HepG2 (cell line): Measurements from ENCODE around the gene IFI30. TPM values are rescaled to one million over a fixed set of nuclear protein-coding genes. Genes with fewer than 3 reads are reported as not detected.

Experiments
- AKAP8 ChIP-seq: sonication (generic); formaldehyde crosslinking; IDR thresholded peaks from 2 replicates; pipeline ENCODE4 v1.5.1; 2020; ENCODE audit warnings: mild to moderate bottlenecking, missing genetic modification reagents
- ATF7 ChIP-seq, 2 experiments: fragments of 450-650 bp in 1 of 2; sonication (generic) in 1 of 2; formaldehyde crosslinking in 1 of 2; IDR thresholded peaks; 2 replicates each; pipeline versions ENCODE4 v1.4.0 to v1.6.1; 2016 to 2020; ENCODE audit warnings: antibody characterized with exemption in 1 of 2, mild to moderate bottlenecking in 1 of 2, missing genetic modification reagents in 1 of 2
- EED ChIP-seq: sonication (generic); formaldehyde crosslinking; IDR thresholded peaks from 2 replicates; pipeline ENCODE4 v1.5.0; 2020; ENCODE audit warnings: mild to moderate bottlenecking, missing genetic modification reagents
- ETV5 ChIP-seq: IDR thresholded peaks from 2 replicates; pipeline ENCODE4 v1.6.1; 2018; ENCODE audit warnings: missing biosample characterization, missing genetic modification reagents, inconsistent platforms, borderline replicate concordance
- HCFC1 ChIP-seq: fragments of 150-350 bp; IDR thresholded peaks from 2 replicates; pipeline ENCODE4 v1.6.1; 2014; ENCODE audit warnings: low read depth, low read length
- HNRNPH1 ChIP-seq: fragments of 200-400 bp; formaldehyde crosslinking; optimal IDR thresholded peaks from 2 replicates; pipeline ENCODE3; 2017; ENCODE audit warnings: mild to moderate bottlenecking, low read depth, low read length
- MED8 ChIP-seq: sonication (generic); formaldehyde crosslinking; IDR thresholded peaks from 2 replicates; pipeline ENCODE4 v1.8.1; 2023; ENCODE audit warnings: mild to moderate bottlenecking, missing genetic modification reagents; ENCODE audit not compliant: insufficient replicate concordance
- MEIS1 ChIP-seq: sonication (generic); formaldehyde crosslinking; IDR thresholded peaks from 2 replicates; pipeline ENCODE4 v1.9.0; 2021; ENCODE audit warnings: mild to moderate bottlenecking, missing genetic modification reagents, moderate library complexity, borderline replicate concordance
- SOX6 ChIP-seq, 2 experiments: fragments of 450-650 bp in 1 of 2; sonication (generic) in 1 of 2; formaldehyde crosslinking in 1 of 2; IDR thresholded peaks; 2 replicates each; pipeline versions ENCODE4 v1.4.0 to v1.6.1; 2017 to 2020; ENCODE audit warnings: antibody characterized with exemption in 1 of 2, mild to moderate bottlenecking in 1 of 2, missing genetic modification reagents in 1 of 2
- TP53 ChIP-seq: sonication (generic); formaldehyde crosslinking; conservative IDR thresholded peaks from 2 replicates; pipeline ENCODE4 v1.4.0; 2020; ENCODE audit warnings: missing genetic modification reagents
- ZNF101 ChIP-seq: sonication (generic); formaldehyde crosslinking; IDR thresholded peaks from 2 replicates; pipeline ENCODE4 v1.4.0; 2020; ENCODE audit warnings: mild to moderate bottlenecking, low read depth, missing genetic modification reagents, borderline replicate concordance
- ZNF468 ChIP-seq: sonication (generic); formaldehyde crosslinking; IDR thresholded peaks from 2 replicates; pipeline ENCODE4 v1.8.0; 2022; ENCODE audit warnings: mild to moderate bottlenecking, moderate library complexity, missing genetic modification reagents
- ZNF672 ChIP-seq: sonication (generic); formaldehyde crosslinking; IDR thresholded peaks from 2 replicates; pipeline ENCODE4 v1.8.1; 2022; ENCODE audit warnings: missing genetic modification reagents
- ZSCAN29 ChIP-seq: sonication (generic); formaldehyde crosslinking; conservative IDR thresholded peaks from 2 replicates; pipeline ENCODE4 v1.4.0; 2020; ENCODE audit warnings: mild to moderate bottlenecking, missing genetic modification reagents
- polyA plus RNA-seq, 8 experiments: library from polyadenylated mRNA; depleted of rRNA in 3 of 8; stranded (reverse) in 7 of 8; unstranded in 1 of 8; fragments of >200 nt; fragmentation: Illumina TruSeq in 4 of 8; extraction: Trizol in 4 of 8; gene quantifications; 2 replicates each; pipeline versions ENCODE4 v1.2.1 to v1.2.3, GENCODE V29; 2011 to 2016; ENCODE audit warnings: low read depth in 4 of 8, missing spikeins in 1 of 8, mixed read lengths in 1 of 8; ENCODE audit not compliant: insufficient read depth in 1 of 8
- total RNA-seq, 5 experiments: library from RNA; depleted of rRNA; stranded (reverse); fragments of >200 nt; fragmentation: Illumina TruSeq; extraction: Trizol; gene quantifications; 2 replicates each; pipeline ENCODE4 v1.2.3, GENCODE V29; 2016; ENCODE audit warnings: low read depth in 1 of 5
- TF ChIP-seq, protein P1 (sequence below): sonication (generic); formaldehyde crosslinking; IDR thresholded peaks from 2 replicates; pipeline ENCODE4 v1.9.0; 2021; ENCODE audit warnings: missing genetic modification reagents, mild to moderate bottlenecking, borderline replicate concordance
- TF ChIP-seq, protein P2 (sequence below): sonication (generic); formaldehyde crosslinking; IDR thresholded peaks from 2 replicates; pipeline ENCODE4 v1.8.0; 2022; ENCODE audit warnings: mild to moderate bottlenecking, missing genetic modification reagents, moderate library complexity
- TF ChIP-seq, protein P3 (sequence below): IDR thresholded peaks from 2 replicates; pipeline ENCODE4 v1.6.1; 2016; ENCODE audit warnings: low read depth
- TF ChIP-seq, protein P4 (sequence below): sonication (generic); formaldehyde crosslinking; IDR thresholded peaks from 2 replicates; pipeline ENCODE4 v1.4.0; 2020; ENCODE audit warnings: mild to moderate bottlenecking, missing genetic modification reagents
- TF ChIP-seq, protein P5 (sequence below): sonication (generic); formaldehyde crosslinking; IDR thresholded peaks from 2 replicates; pipeline ENCODE4 v1.4.0; 2020; ENCODE audit warnings: missing genetic modification reagents

IFI30 gene
- total and polyA plus RNA-seq, 2 of the 13 experiments (the other 11 are each of a cell fraction or from before 2014, with no cell fraction given): 25.0 to 79.4 TPM

DNA sequence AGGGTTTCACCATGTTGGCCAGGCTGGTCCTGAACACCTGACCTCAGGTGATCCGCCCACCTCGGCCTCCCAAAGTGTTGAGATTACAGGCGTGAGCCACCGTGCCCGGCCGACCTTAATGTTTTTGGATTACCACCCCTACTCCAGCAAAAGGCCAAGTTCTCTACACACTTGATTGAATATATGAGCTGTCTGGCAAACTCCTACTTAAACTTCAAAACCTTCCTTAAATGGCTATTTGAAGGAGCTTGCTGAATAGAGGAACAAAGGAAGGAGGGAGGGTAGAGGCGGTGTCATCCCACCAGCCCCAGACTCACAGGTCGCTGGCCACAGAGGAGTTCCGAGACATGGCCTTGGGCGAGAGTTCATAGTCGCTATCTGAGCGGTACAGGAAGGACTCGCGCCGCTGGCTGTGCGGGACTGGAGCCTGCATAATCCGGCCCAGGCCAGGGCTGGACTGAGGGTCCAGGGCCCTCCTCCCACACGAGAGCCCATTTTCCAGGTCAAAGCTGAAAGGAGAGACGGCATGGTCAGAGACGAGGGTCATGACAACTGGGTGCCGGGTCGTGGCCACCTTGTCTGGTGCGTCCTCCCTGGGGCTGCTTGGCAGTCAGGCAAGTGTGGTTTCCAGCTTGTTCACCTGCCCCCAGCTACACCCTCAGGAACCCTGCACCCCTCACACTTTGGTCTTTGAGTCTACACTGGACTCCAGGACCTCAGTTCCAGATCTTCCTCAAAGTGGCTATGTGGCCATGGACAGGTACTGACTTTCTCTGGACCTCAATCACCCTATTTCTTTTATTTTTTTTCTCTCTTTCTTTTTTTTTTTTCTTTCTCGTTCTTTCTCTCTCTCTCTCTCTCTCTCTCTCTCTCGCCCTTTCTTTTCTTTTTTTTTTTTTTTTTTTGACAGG is 48.5 kb downstream of the IFI30 start (continued):
- TF ChIP-seq, protein P1, sequence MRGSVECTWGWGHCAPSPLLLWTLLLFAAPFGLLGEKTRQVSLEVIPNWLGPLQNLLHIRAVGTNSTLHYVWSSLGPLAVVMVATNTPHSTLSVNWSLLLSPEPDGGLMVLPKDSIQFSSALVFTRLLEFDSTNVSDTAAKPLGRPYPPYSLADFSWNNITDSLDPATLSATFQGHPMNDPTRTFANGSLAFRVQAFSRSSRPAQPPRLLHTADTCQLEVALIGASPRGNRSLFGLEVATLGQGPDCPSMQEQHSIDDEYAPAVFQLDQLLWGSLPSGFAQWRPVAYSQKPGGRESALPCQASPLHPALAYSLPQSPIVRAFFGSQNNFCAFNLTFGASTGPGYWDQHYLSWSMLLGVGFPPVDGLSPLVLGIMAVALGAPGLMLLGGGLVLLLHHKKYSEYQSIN (CRISPR knock-in tag): no peak
- TF ChIP-seq, protein P2, sequence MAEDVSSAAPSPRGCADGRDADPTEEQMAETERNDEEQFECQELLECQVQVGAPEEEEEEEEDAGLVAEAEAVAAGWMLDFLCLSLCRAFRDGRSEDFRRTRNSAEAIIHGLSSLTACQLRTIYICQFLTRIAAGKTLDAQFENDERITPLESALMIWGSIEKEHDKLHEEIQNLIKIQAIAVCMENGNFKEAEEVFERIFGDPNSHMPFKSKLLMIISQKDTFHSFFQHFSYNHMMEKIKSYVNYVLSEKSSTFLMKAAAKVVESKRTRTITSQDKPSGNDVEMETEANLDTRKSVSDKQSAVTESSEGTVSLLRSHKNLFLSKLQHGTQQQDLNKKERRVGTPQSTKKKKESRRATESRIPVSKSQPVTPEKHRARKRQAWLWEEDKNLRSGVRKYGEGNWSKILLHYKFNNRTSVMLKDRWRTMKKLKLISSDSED: no peak
- TF ChIP-seq, protein P3, sequence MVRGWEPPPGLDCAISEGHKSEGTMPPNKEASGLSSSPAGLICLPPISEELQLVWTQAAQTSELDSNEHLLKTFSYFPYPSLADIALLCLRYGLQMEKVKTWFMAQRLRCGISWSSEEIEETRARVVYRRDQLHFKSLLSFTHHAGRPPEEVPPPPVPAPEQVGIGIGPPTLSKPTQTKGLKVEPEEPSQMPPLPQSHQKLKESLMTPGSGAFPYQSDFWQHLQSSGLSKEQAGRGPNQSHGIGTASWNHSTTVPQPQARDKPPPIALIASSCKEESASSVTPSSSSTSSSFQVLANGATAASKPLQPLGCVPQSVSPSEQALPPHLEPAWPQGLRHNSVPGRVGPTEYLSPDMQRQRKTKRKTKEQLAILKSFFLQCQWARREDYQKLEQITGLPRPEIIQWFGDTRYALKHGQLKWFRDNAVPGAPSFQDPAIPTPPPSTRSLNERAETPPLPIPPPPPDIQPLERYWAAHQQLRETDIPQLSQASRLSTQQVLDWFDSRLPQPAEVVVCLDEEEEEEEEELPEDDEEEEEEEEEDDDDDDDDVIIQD (CRISPR knock-in tag): 0 out of 2 replicates have a peak, but pooled peaks have one; percentile 29
- no peak for TF ChIP-seq MED8
- TF ChIP-seq TP53 (CRISPR knock-in tag): no peak
- TF ChIP-seq ZNF101 (CRISPR knock-in tag): no peak
- TF ChIP-seq ZNF672 (CRISPR knock-in tag): no peak
- TF ChIP-seq ZNF468: no peak
- TF ChIP-seq HCFC1: no peak
- peak; percentile 86; the same call in 1 of the 2 replicates for TF ChIP-seq ZSCAN29 (CRISPR knock-in tag)
- TF ChIP-seq SOX6 (IDR thresholded peaks at IDR 0.05): no peak
- TF ChIP-seq SOX6 (CRISPR knock-in tag; IDR thresholded peaks at IDR 0.05): no peak
- TF ChIP-seq, protein P4, sequence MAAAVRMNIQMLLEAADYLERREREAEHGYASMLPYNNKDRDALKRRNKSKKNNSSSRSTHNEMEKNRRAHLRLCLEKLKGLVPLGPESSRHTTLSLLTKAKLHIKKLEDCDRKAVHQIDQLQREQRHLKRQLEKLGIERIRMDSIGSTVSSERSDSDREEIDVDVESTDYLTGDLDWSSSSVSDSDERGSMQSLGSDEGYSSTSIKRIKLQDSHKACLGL (CRISPR knock-in tag): no peak
- no peak for TF ChIP-seq HNRNPH1
- no peak for TF ChIP-seq ATF7 (IDR thresholded peaks at IDR 0.05)
- no peak for TF ChIP-seq ATF7 (CRISPR knock-in tag; IDR thresholded peaks at IDR 0.05)
- peak; percentile 42; the same call in 1 of the 2 replicates for TF ChIP-seq MEIS1
- peak; percentile 65; the same call in 1 of the 2 replicates for TF ChIP-seq ETV5
- no peak for TF ChIP-seq EED (CRISPR knock-in tag)
- TF ChIP-seq, protein P5, sequence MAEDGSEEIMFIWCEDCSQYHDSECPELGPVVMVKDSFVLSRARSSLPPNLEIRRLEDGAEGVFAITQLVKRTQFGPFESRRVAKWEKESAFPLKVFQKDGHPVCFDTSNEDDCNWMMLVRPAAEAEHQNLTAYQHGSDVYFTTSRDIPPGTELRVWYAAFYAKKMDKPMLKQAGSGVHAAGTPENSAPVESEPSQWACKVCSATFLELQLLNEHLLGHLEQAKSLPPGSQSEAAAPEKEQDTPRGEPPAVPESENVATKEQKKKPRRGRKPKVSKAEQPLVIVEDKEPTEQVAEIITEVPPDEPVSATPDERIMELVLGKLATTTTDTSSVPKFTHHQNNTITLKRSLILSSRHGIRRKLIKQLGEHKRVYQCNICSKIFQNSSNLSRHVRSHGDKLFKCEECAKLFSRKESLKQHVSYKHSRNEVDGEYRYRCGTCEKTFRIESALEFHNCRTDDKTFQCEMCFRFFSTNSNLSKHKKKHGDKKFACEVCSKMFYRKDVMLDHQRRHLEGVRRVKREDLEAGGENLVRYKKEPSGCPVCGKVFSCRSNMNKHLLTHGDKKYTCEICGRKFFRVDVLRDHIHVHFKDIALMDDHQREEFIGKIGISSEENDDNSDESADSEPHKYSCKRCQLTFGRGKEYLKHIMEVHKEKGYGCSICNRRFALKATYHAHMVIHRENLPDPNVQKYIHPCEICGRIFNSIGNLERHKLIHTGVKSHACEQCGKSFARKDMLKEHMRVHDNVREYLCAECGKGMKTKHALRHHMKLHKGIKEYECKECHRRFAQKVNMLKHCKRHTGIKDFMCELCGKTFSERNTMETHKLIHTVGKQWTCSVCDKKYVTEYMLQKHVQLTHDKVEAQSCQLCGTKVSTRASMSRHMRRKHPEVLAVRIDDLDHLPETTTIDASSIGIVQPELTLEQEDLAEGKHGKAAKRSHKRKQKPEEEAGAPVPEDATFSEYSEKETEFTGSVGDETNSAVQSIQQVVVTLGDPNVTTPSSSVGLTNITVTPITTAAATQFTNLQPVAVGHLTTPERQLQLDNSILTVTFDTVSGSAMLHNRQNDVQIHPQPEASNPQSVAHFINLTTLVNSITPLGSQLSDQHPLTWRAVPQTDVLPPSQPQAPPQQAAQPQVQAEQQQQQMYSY (CRISPR knock-in tag): peak; percentile 75; the same call in 1 of the 2 replicates
- peak; percentile 51; the same call in 1 of the 2 replicates for TF ChIP-seq AKAP8
